K562 (cell line): ENCODE results near the gene RHOBTB3. TPM values are rescaled to one million over a fixed set of nuclear protein-coding genes. Genes with fewer than 3 reads are reported as not detected.

Experiments used
- CBFA2T3 ChIP-seq: fragments of 450-650 bp; IDR thresholded peaks from 2 replicates; pipeline ENCODE4 v1.6.1; 2017
- ETV1 ChIP-seq: fragments of 450-650 bp; conservative IDR thresholded peaks from 2 replicates; pipeline ENCODE4 v1.6.1; 2016; ENCODE audit warnings: missing genetic modification characterization, control low read depth, low read depth, missing compliant biosample characterization
- FOSL1 ChIP-seq: fragments of 200-800 bp; sonication (Bioruptor generic); conservative IDR thresholded peaks from 2 replicates; pipeline ENCODE4 v1.6.1; 2016; ENCODE audit warnings: missing genetic modification characterization, missing compliant biosample characterization
- GATAD2A ChIP-seq: fragments of 450-650 bp; IDR thresholded peaks from 2 replicates; pipeline ENCODE4 v1.6.1; 2017
- HDAC3 ChIP-seq: fragments of 450-650 bp; IDR thresholded peaks from 2 replicates; pipeline ENCODE4 v1.6.1; 2018; ENCODE audit warnings: borderline replicate concordance, mild to moderate bottlenecking, moderate library complexity; ENCODE audit not compliant: partially characterized antibody
- LEF1 ChIP-seq: fragments of 450-650 bp; IDR thresholded peaks from 2 replicates; pipeline ENCODE4 v1.6.1; 2016; ENCODE audit warnings: mild to moderate bottlenecking
- NFE2 ChIP-seq: IDR thresholded peaks from 2 replicates; pipeline ENCODE4 v1.6.1; 2014; ENCODE audit warnings: antibody characterized with exemption, low read depth
- NRF1 ChIP-seq, 2 experiments: fragments of 450-650 bp; IDR thresholded peaks in 1 of 2; conservative IDR thresholded peaks in 1 of 2; 2 replicates each; pipeline ENCODE4 v1.6.1; 2014; ENCODE audit warnings: mild to moderate bottlenecking in 2 of 2
- POLR2A ChIP-seq: fragments of 450-650 bp; conservative IDR thresholded peaks from 2 replicates; pipeline ENCODE4 v1.6.1; 2016
- POLR2AphosphoS5 ChIP-seq: IDR thresholded peaks from 2 replicates; pipeline ENCODE4 v1.6.1; 2011; ENCODE audit warnings: mild to moderate bottlenecking, low read depth, low read length, moderate library complexity; ENCODE audit not compliant: control insufficient read depth, insufficient read depth
- RCOR1 ChIP-seq, 2 experiments: IDR thresholded peaks; 2 replicates each; pipeline ENCODE4 v1.6.1; 2012; ENCODE audit warnings: low read depth in 2 of 2, low read length in 2 of 2, borderline replicate concordance in 1 of 2, improper control_type of control experiment in 1 of 2
- SMAD1 ChIP-seq: fragments of 150-350 bp; IDR thresholded peaks from 2 replicates; pipeline ENCODE4 v1.6.1; 2014; ENCODE audit warnings: low read length, low read depth; ENCODE audit not compliant: partially characterized antibody
- SMARCE1 ChIP-seq: fragments of 450-650 bp; IDR thresholded peaks from 2 replicates; pipeline ENCODE4 v1.7.1; 2016; ENCODE audit warnings: mild to moderate bottlenecking
- TBL1XR1 ChIP-seq, 2 experiments: IDR thresholded peaks; 2 replicates each; pipeline ENCODE4 v1.6.1; 2012; ENCODE audit warnings: improper control_type of control experiment in 2 of 2, low read length in 2 of 2, mild to moderate bottlenecking in 1 of 2
- TCF3 ChIP-seq: sonication (generic); formaldehyde crosslinking; IDR thresholded peaks from 2 replicates; pipeline ENCODE4 v1.4.0; 2020; ENCODE audit warnings: mild to moderate bottlenecking, missing genetic modification reagents
- ZBTB7A ChIP-seq: IDR thresholded peaks from 2 replicates; pipeline ENCODE4 v1.6.1; 2011; ENCODE audit warnings: low read depth, mild to moderate bottlenecking, low read length, moderate library complexity, borderline replicate concordance; ENCODE audit not compliant: control insufficient read depth
- polyA plus RNA-seq, 8 experiments: library from polyadenylated mRNA; depleted of rRNA in 4 of 8; stranded (reverse) in 5 of 8; unstranded in 3 of 8; fragments of >200 nt; fragmentation: Nextera tagmentation in 2 of 8; fragmentation: Illumina TruSeq in 1 of 8; extraction: Ambion mirVana in 2 of 8; extraction: Trizol in 1 of 8; gene quantifications; 2 replicates each; pipeline versions ENCODE4 v1.2.1 to v1.2.3, GENCODE V29; 2011 to 2014; ENCODE audit warnings: inconsistent platforms in 1 of 8, missing spikeins in 1 of 8
- total RNA-seq, 7 experiments: library from RNA; depleted of rRNA in 6 of 7; stranded (reverse); fragments of >200 nt in 6 of 7; fragmentation: Illumina TruSeq in 2 of 7; extraction: Trizol in 2 of 7; gene quantifications; 2 replicates each; pipeline versions ENCODE4 v1.2.1 to v1.2.3, GENCODE V29; 2011 to 2021; ENCODE audit warnings: low replicate concordance in 1 of 7
- TF ChIP-seq, protein P1 (sequence below): fragments of 450-650 bp; formaldehyde crosslinking; IDR thresholded peaks from 2 replicates; pipeline ENCODE4 v1.4.0; 2022; ENCODE audit warnings: mild to moderate bottlenecking, moderate library complexity
- TF ChIP-seq, protein P2 (sequence below), 2 experiments: IDR thresholded peaks; 2 replicates each; pipeline ENCODE4 v1.6.1; 2012; ENCODE audit warnings: improper control_type of control experiment in 2 of 2, low read depth in 2 of 2, low read length in 2 of 2, borderline replicate concordance in 1 of 2
- TF ChIP-seq, protein P3 (sequence below), 2 experiments: fragments of 200-800 bp in 1 of 2; sonication (Bioruptor generic) in 1 of 2; sonication (generic) in 1 of 2; formaldehyde crosslinking in 1 of 2; IDR thresholded peaks in 1 of 2; conservative IDR thresholded peaks in 1 of 2; 2 replicates each; pipeline versions ENCODE4 v1.5.0 to v1.6.1; 2016 to 2020; ENCODE audit warnings: missing compliant biosample characterization in 1 of 2, missing genetic modification characterization in 1 of 2, missing genetic modification reagents in 1 of 2
- TF ChIP-seq, protein P4 (sequence below), 2 experiments: fragments of 450-650 bp; IDR thresholded peaks; 2 replicates each; pipeline ENCODE4 v1.6.1; 2016

The RHOBTB3 gene
- total and polyA plus RNA-seq, 9 of the 15 experiments (the other 6 are each of a cell fraction or from before 2014, with no cell fraction given): 39.7 to 143 (median 115) TPM

DNA sequence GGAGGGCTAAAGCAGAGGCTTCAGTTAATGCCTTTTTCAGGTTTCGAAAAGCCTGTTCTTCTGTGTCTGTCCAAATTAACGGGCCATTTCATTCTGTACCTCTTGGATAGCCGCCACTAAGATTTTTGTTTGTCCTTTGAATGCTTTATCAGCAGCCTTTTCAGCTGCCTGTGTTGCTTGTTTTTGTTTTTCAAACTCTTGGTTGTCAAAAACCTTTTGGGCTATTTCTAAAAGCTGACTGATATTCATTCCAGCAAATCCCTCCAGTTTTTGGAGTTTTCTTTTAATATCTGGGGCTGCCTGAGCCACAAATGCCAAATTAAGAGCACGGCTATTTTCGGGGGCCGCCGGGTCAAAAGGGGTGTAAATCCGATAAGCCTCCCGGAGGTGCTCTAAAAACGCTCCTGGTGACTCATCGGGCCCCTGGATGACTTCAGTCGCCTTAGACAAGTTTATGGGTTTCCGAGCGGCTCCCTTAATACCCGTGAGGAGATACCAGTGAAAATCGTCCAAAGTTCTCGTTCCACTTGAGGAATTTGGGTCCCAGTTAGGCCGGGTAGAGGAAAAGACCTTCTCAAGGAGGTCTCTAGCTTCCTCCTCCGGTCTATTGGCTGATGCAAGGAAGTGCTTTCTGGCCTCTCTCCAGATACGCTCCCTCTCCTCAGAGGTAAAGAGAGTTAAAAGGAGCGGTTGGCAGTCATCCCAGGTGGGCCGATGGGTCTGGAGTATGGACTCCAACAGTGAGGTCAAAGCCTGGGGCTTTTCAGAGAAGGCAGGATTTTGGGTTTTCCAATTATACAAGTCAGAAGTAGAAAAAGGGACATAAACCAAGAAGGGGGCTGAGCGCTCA is 20.3 kb upstream of the RHOBTB3 start (continued):
- TF ChIP-seq POLR2A (peak; percentile 66), TCF3 (CRISPR knock-in tag) (peak; percentile 19; the same call in 1 of the 2 replicates), SMARCE1 (peak; percentile 92), FOSL1 (tag) (peak; percentile 95), NFE2 (0 out of 2 replicates have a peak, but pooled peaks have one; percentile 30), ZBTB7A (peak; percentile 64; the same call in 1 of the 2 replicates), ETV1 (tag) (peak; percentile 51; the same call in 1 of the 2 replicates), TBL1XR1 (IDR thresholded peaks at IDR 0.05; ENCODE audit: low read length in 2 of 2) (peak in 1 of 2 experiments; percentile 63; a peak in 2 of 4 replicates), LEF1 (peak; percentile 54; the same call in 1 of the 2 replicates), RCOR1 (IDR thresholded peaks at IDR 0.05; ENCODE audit: borderline replicate concordance in 1 of 2, low read depth in 2 of 2, low read length in 2 of 2) (peak in 1 of 2 experiments; percentile 37; a peak in 1 of 4 replicates), GATAD2A (0 out of 2 replicates have a peak, but pooled peaks have one; percentile 20), POLR2AphosphoS5 (peak; percentile 56; the same call in 1 of the 2 replicates), CBFA2T3 (peak; percentile 17; the same call in 1 of the 2 replicates), NRF1 (conservative IDR thresholded peaks at IDR 0.05 in 1 of 2, IDR thresholded peaks at IDR 0.05 in 1 of 2) (0 out of 4 replicates have a peak, but pooled peaks of 1 of the 2 experiments have one; percentile 2), SMAD1 (peak; percentile 10), HDAC3 (peak; percentile 10)
- TF ChIP-seq, protein P1, sequence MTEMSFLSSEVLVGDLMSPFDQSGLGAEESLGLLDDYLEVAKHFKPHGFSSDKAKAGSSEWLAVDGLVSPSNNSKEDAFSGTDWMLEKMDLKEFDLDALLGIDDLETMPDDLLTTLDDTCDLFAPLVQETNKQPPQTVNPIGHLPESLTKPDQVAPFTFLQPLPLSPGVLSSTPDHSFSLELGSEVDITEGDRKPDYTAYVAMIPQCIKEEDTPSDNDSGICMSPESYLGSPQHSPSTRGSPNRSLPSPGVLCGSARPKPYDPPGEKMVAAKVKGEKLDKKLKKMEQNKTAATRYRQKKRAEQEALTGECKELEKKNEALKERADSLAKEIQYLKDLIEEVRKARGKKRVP (CRISPR knock-in tag): peak; percentile 71; the same call in 1 of the 2 replicates
- TF ChIP-seq, protein P2, sequence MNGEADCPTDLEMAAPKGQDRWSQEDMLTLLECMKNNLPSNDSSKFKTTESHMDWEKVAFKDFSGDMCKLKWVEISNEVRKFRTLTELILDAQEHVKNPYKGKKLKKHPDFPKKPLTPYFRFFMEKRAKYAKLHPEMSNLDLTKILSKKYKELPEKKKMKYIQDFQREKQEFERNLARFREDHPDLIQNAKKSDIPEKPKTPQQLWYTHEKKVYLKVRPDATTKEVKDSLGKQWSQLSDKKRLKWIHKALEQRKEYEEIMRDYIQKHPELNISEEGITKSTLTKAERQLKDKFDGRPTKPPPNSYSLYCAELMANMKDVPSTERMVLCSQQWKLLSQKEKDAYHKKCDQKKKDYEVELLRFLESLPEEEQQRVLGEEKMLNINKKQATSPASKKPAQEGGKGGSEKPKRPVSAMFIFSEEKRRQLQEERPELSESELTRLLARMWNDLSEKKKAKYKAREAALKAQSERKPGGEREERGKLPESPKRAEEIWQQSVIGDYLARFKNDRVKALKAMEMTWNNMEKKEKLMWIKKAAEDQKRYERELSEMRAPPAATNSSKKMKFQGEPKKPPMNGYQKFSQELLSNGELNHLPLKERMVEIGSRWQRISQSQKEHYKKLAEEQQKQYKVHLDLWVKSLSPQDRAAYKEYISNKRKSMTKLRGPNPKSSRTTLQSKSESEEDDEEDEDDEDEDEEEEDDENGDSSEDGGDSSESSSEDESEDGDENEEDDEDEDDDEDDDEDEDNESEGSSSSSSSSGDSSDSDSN (IDR thresholded peaks at IDR 0.05; ENCODE audit: borderline replicate concordance in 1 of 2, low read depth in 2 of 2, low read length in 2 of 2): 0 out of 4 replicates have a peak, but pooled peaks of 1 of the 2 experiments have one; percentile 42
- TF ChIP-seq, protein P3, sequence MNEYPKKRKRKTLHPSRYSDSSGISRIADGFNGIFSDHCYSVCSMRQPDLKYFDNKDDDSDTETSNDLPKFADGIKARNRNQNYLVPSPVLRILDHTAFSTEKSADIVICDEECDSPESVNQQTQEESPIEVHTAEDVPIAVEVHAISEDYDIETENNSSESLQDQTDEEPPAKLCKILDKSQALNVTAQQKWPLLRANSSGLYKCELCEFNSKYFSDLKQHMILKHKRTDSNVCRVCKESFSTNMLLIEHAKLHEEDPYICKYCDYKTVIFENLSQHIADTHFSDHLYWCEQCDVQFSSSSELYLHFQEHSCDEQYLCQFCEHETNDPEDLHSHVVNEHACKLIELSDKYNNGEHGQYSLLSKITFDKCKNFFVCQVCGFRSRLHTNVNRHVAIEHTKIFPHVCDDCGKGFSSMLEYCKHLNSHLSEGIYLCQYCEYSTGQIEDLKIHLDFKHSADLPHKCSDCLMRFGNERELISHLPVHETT (CRISPR knock-in tag; conservative IDR thresholded peaks at IDR 0.05 in 1 of 2, IDR thresholded peaks at IDR 0.05 in 1 of 2): peak in 1 of 2 experiments; percentile 68; a peak in 2 of 4 replicates
- TF ChIP-seq, protein P4, sequence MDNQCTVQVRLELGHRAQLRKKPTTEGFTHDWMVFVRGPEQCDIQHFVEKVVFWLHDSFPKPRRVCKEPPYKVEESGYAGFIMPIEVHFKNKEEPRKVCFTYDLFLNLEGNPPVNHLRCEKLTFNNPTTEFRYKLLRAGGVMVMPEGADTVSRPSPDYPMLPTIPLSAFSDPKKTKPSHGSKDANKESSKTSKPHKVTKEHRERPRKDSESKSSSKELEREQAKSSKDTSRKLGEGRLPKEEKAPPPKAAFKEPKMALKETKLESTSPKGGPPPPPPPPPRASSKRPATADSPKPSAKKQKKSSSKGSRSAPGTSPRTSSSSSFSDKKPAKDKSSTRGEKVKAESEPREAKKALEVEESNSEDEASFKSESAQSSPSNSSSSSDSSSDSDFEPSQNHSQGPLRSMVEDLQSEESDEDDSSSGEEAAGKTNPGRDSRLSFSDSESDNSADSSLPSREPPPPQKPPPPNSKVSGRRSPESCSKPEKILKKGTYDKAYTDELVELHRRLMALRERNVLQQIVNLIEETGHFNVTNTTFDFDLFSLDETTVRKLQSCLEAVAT (IDR thresholded peaks at IDR 0.05): peak in 1 of 2 experiments; percentile 10; a peak in 1 of 4 replicates
